HG03039 (cell line): Measurements from ENCODE around the gene PVALB.

Experiments
- ATAC-seq: cut with Tn5 transposase; IDR thresholded peaks from one replicate; pipeline ENCODE4 v1.9.1; 2021; ENCODE audit warnings: mild to moderate bottlenecking, moderate library complexity; ENCODE audit not compliant: unreplicated experiment

The PVALB gene

GRCh38 chr22:36815558-36816338 lies 1.1 kb downstream of the PVALB start:
- ATAC-seq = no peak

DNA sequence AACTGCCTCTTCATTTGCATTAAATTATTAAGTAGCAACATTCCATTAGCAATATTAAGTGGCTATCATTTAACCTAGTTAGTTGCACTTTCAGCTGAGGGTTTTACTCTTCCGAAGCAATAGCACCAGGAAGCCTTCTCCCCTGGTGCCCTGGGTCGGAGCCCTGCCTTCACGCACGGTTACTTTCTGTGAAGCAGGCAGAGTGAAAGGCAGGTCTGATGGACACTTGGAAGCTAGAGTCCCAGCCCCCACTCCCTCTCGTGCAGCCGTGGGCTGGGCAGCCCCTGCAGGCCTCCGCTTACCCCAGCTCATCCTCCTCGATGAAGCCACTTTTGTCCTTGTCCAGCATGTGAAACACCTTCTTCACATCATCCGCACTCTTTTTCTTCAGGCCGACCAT lies 2.0 kb downstream of the PVALB start:
- no peak for ATAC-seq

GRCh38 chr22:36811094-36811800 lies 5.6 kb downstream of the PVALB start:
- ATAC-seq = no peak

- no peak for ATAC-seq
These were observed 7.5 kb downstream of the PVALB start for GRCh38 chr22:36809351-36809750.

GRCh38 chr22:36808721-36809344 lies 8.0 kb downstream of the PVALB start:
- no peak for ATAC-seq

- ATAC-seq = no peak
These were observed 9.2 kb downstream of the PVALB start for GRCh38 chr22:36807627-36808026.

- ATAC-seq = no peak
These were observed 10.0 kb downstream of the PVALB start for GRCh38 chr22:36806835-36807234.

- ATAC-seq = no peak
These were observed 13.5 kb downstream of the PVALB start for GRCh38 chr22:36803358-36803757.

DNA sequence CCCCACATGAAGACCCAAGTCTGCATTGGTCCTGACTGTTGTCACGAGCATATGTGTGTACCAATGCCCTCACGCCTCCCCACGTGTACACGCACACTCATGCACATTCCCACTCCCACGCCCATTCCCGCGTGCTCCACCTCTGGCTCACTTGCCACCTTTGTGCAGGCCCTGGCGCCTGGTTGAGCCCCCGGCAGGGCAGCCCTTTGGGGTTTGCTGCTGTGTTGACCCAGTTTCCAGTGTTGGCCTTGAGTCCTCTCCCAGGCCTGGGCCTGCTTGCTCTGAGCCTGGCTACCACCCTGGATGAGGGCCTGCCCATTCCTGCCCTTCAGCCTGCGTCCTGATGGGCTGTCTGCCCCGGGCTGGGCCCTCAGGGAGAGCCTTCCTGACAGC lies 18.2 kb downstream of the PVALB start:
- no peak for ATAC-seq

DNA sequence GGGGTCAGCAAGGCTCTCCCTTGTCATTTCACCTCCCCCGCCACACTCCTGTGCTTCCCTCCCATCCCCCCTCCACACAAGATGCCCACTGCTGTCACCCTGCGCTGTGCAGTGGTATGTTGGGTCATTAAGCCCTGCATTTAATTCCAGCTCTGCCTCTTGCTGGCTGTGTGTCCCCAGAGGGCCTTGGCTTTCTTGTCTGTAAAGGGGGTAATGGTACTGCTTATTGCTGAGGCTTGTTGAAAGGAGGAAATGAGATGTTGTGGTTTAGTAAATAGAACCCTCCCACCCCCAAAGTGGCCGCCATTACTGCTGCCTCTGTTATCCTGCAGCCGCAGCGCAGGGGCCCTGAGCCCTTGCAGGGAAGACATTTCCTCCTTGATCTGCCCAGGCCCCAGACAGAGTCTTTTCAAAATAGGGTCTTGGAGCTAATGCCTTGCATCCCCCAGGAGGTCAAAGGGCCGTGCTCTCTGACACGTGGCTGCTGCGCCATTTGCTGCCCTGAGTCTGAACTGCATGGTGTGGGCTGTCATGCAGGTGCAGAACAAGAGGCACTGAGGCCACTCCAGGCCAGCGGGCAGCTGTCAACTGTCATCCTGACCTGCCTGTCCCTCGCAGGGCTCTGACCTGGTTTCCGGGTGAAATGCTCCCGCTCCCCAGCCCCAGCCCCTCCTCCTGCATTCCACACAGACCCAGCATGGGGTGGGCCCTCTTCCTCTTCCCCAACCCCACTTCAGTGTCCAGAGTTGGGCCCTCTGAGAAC lies 18.7 kb downstream of the PVALB start:
- no peak for ATAC-seq

GRCh38 chr22:36797374-36797773 lies 19.5 kb downstream of the PVALB start:
- ATAC-seq = no peak

GRCh38 chr22:36796552-36797175 lies 20.2 kb downstream of the PVALB start:
- ATAC-seq = no peak

DNA sequence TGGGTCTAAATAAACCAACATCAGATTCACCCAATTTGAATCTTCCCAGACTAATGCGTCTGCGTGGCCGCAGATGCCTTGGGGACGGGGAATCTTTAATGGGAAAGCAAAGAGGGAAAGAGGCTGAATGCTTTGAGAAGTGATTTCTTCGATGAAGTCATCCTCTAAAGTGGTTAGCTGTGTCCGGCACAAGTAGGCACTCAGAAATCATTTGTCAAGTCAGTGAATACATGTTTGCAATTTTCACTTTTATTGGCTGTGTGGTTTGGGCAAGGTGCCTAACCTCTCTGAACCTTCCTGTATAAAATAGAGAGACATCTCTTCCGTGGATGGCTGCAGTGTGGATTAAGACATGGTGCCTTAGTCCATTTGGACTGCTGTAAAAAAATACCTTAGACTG lies 21.2 kb downstream of the PVALB start:
- ATAC-seq = no peak

GRCh38 chr22:36790648-36791047 lies 26.2 kb downstream of the PVALB start:
- no peak for ATAC-seq

- no peak for ATAC-seq
These were observed 29.4 kb downstream of the PVALB start for GRCh38 chr22:36787204-36787988.

DNA sequence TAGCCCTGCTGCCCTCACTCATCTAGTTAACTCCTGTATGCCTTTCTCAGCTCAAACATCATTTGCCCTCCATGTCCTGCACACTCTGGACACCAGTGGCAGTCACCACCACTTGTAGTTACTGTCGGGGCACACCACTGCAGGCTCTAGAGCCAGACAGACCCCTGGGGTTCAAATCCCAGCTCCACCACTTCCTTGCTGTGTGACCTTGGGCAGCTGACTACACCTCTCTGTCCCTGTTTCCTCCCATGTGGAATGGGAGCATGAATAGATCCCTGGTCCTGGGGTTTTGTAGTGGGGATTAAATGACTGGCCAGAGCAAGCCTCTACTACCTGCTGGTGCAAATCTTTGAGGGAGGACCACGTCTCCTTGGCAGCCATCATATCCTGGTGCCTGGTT lies 33.1 kb downstream of the PVALB start:
- ATAC-seq = no peak

GRCh38 chr22:36781656-36782627 lies 34.9 kb downstream of the PVALB start:
- no peak for ATAC-seq

DNA sequence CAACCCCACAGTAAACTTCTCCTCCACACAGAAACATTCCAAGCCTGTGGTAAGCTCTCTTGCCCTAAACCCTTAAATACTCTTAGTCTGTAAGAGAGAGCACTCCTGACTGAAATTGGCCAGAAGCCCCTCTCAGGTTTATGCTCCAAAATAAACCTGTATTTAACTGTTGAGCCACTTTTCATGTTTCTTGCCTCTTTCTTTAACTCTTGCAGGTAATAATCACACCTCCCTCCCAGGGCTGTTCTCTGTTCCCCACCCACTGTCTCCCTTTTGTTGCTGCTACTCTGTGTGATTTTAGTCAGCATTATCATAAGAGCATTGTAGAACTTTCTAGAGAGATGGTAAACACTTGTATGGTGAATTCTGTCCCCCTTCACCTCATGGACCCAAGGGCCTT lies 38.8 kb downstream of the PVALB start:
- ATAC-seq = no peak

GRCh38 chr22:36776722-36777121 lies 40.1 kb downstream of the PVALB start:
- no peak for ATAC-seq
